Activated CD4-positive, alpha-beta memory T cell treated with anti-CD3 and anti-CD28 coated beads, Interleukin-2, amount 10 ng/mL, durations not matched to agents 7 days and 5 days (primary cell): Measurements from ENCODE around the gene WDFY1. TPM values are rescaled to one million over a fixed set of nuclear protein-coding genes. Genes with fewer than 3 reads are reported as not detected.

Experiments
- CTCF ChIA-PET: fragments of 350-600 bp; sonication (Branson Sonifier 250); formaldehyde crosslinking; loops from one replicate; lab custom pipeline; 2021; ENCODE audit warnings: antibody characterized with exemption, inconsistent platforms; lab: Charles Lee
- POLR2A ChIA-PET: fragments of 350-600 bp; sonication (Branson Sonifier 250); formaldehyde crosslinking; loops from one replicate; lab custom pipeline; 2021; ENCODE audit warnings: antibody characterized with exemption; lab: Charles Lee
- DNase-seq: peaks from one replicate; pipeline ENCODE4 v3.0.0-alpha.2; 2020
- H3K27ac Mint-ChIP-seq: one replicate; pipeline ENCODE4 v1.8.0; 2021; ENCODE audit warnings: mild to moderate bottlenecking, mixed read lengths
- H3K27me3 Mint-ChIP-seq: one replicate; pipeline ENCODE4 v1.8.0; 2021; ENCODE audit warnings: mixed read lengths
- H3K36me3 Mint-ChIP-seq: one replicate; pipeline ENCODE4 v1.8.0; 2021; ENCODE audit warnings: low read depth, mixed read lengths
- H3K4me1 Mint-ChIP-seq: one replicate; pipeline ENCODE4 v1.8.0; 2021; ENCODE audit warnings: mixed read lengths
- H3K4me3 Mint-ChIP-seq: one replicate; pipeline ENCODE4 v1.8.0; 2021; ENCODE audit warnings: mild to moderate bottlenecking, mixed read lengths
- H3K9me3 Mint-ChIP-seq: one replicate; pipeline ENCODE4 v1.8.0; 2021; ENCODE audit warnings: mixed read lengths
- total RNA-seq, 2 experiments: library from RNA; stranded (reverse); gene quantifications; one replicate each; pipeline ENCODE4 v1.2.3, GENCODE V29; 2021

Gene WDFY1
- total RNA-seq, 2 experiments from 2014 or later: 66.2 to 70.9 TPM

- POLR2A ChIA-PET: interaction anchor here (1.0 kb wide), 1 partner anchor 41 kb away, joined by 3 read pairs; no protein-coding TSS in a partner anchor
- no peak overlapping the region for H3K4me3 Mint-ChIP-seq
- H3K4me1 Mint-ChIP-seq: peaks cover 28% of the 10 kb centered on the region
- no peak for DNase-seq
- no peaks in the 10 kb centered on the region for H3K27me3 Mint-ChIP-seq
- H3K27ac Mint-ChIP-seq: no peak overlapping the region
- CTCF ChIA-PET: no interaction called here
- H3K36me3 Mint-ChIP-seq: peaks cover 67% of the 10 kb centered on the region
- H3K9me3 Mint-ChIP-seq: no peaks in the 10 kb centered on the region
Observed at GRCh38 chr2:223900531-223900930, 44.6 kb downstream of the WDFY1 start.

GRCh38 chr2:223900066-223900465 is 45.1 kb downstream of the WDFY1 start:
- Mint-ChIP-seq H3K36me3 (peaks cover 67% of the 10 kb centered on the region), H3K4me3 (no peak overlapping the region), H3K9me3 (no peaks in the 10 kb centered on the region), H3K27me3 (no peaks in the 10 kb centered on the region), H3K4me1 (peaks cover 30% of the 10 kb centered on the region), H3K27ac (no peak overlapping the region)
- ChIA-PET POLR2A (interaction anchor here (1.0 kb wide), 1 partner anchor 42 kb away, joined by 3 read pairs; no protein-coding TSS in a partner anchor), CTCF (no interaction called here)
- no peak for DNase-seq

- Mint-ChIP-seq H3K27me3 (no peaks in the 10 kb centered on the region), H3K27ac (no peak overlapping the region), H3K36me3 (peaks cover 74% of the 10 kb centered on the region), H3K4me1 (peaks cover 30% of the 10 kb centered on the region), H3K4me3 (no peak overlapping the region), H3K9me3 (no peaks in the 10 kb centered on the region)
- ChIA-PET CTCF (interaction anchor here (0.8 to 1.5 kb wide), 3 partner anchors 61 to 137 kb away, joined by 3 to 6 read pairs (median 4); no protein-coding TSS in a partner anchor), POLR2A (interaction anchor here (0.9 to 2.1 kb wide), 4 partner anchors 16 to 47 kb away, joined by 3 to 6 read pairs (median 4); partner anchors contain the start of gene WDFY1)
- peak; percentile 26 for DNase-seq
Observed at GRCh38 chr2:223897669-223898330, 47.3 kb downstream of the WDFY1 start.

GRCh38 chr2:223896833-223897311 is 48.3 kb downstream of the WDFY1 start:
- POLR2A ChIA-PET: interaction anchor here (0.9 to 2.1 kb wide), 5 partner anchors 15 to 50 kb away, joined by 3 to 6 read pairs (median 4); partner anchors contain the start of gene WDFY1
- Mint-ChIP-seq H3K36me3 (peaks cover 78% of the 10 kb centered on the region), H3K27ac (peak overlapping the region; percentile 61), H3K4me1 (peaks cover 30% of the 10 kb centered on the region), H3K27me3 (no peaks in the 10 kb centered on the region), H3K4me3 (no peak overlapping the region), H3K9me3 (no peaks in the 10 kb centered on the region)
- CTCF ChIA-PET: interaction anchor here (0.7 to 1.5 kb wide), 4 partner anchors 49 to 136 kb away, joined by 3 to 6 read pairs (median 4); no protein-coding TSS in a partner anchor
- DNase-seq: peak; percentile 44

GRCh38 chr2:223894968-223895367 is 50.2 kb downstream of the WDFY1 start:
- Mint-ChIP-seq H3K4me3 (no peak overlapping the region), H3K9me3 (no peaks in the 10 kb centered on the region), H3K27me3 (no peaks in the 10 kb centered on the region), H3K4me1 (peaks cover 30% of the 10 kb centered on the region), H3K27ac (no peak overlapping the region), H3K36me3 (peaks cover 70% of the 10 kb centered on the region)
- POLR2A ChIA-PET: no interaction called here
- no peak for DNase-seq
- CTCF ChIA-PET: no interaction called here

- H3K27me3 Mint-ChIP-seq: no peaks in the 10 kb centered on the region
- H3K9me3 Mint-ChIP-seq: no peaks in the 10 kb centered on the region
- H3K27ac Mint-ChIP-seq: no peak overlapping the region
- H3K4me3 Mint-ChIP-seq: no peak overlapping the region
- POLR2A ChIA-PET: no interaction called here
- CTCF ChIA-PET: no interaction called here
- peaks cover 30% of the 10 kb centered on the region for H3K4me1 Mint-ChIP-seq
- DNase-seq: no peak
- H3K36me3 Mint-ChIP-seq: peaks cover 72% of the 10 kb centered on the region
Observed at GRCh38 chr2:223894009-223894408, 51.1 kb downstream of the WDFY1 start.

- H3K36me3 Mint-ChIP-seq: peaks cover 64% of the 10 kb centered on the region
- H3K27me3 Mint-ChIP-seq: no peaks in the 10 kb centered on the region
- ChIA-PET POLR2A (no interaction called here), CTCF (interaction anchor here (1.2 kb wide), 1 partner anchor 15 kb away, joined by 3 read pairs; no protein-coding TSS in a partner anchor)
- no peak for DNase-seq
- no peak overlapping the region for H3K4me3 Mint-ChIP-seq
- H3K4me1 Mint-ChIP-seq: peaks cover 9% of the 10 kb centered on the region
- H3K27ac Mint-ChIP-seq: no peak overlapping the region
- H3K9me3 Mint-ChIP-seq: no peaks in the 10 kb centered on the region
Observed at GRCh38 chr2:223890721-223891120, 54.4 kb downstream of the WDFY1 start.

GRCh38 chr2:223889229-223889628 is 55.9 kb downstream of the WDFY1 start:
- ChIA-PET POLR2A (no interaction called here), CTCF (no interaction called here)
- no peaks in the 10 kb centered on the region for H3K27me3 Mint-ChIP-seq
- no peak overlapping the region for H3K4me3 Mint-ChIP-seq
- peaks cover 8% of the 10 kb centered on the region for H3K4me1 Mint-ChIP-seq
- no peak for DNase-seq
- peaks cover 65% of the 10 kb centered on the region for H3K36me3 Mint-ChIP-seq
- no peak overlapping the region for H3K27ac Mint-ChIP-seq
- no peaks in the 10 kb centered on the region for H3K9me3 Mint-ChIP-seq

- peaks cover 9% of the 10 kb centered on the region for H3K4me1 Mint-ChIP-seq
- no peak overlapping the region for H3K4me3 Mint-ChIP-seq
- ChIA-PET CTCF (interaction anchor here (0.6 to 0.7 kb wide), 2 partner anchors 108 to 198 kb away, joined by 3 read pairs; no protein-coding TSS in a partner anchor), POLR2A (interaction anchor here (1.4 kb wide), 1 partner anchor 53 kb away, joined by 3 read pairs; no protein-coding TSS in a partner anchor)
- no peak overlapping the region for H3K27ac Mint-ChIP-seq
- peaks cover 62% of the 10 kb centered on the region for H3K36me3 Mint-ChIP-seq
- no peaks in the 10 kb centered on the region for H3K9me3 Mint-ChIP-seq
- no peaks in the 10 kb centered on the region for H3K27me3 Mint-ChIP-seq
- DNase-seq: no peak
Observed at GRCh38 chr2:223888251-223888650, 56.9 kb downstream of the WDFY1 start.

GRCh38 chr2:223887127-223887526 is 58.0 kb downstream of the WDFY1 start:
- peak overlapping the region; percentile 26 for H3K27ac Mint-ChIP-seq
- H3K9me3 Mint-ChIP-seq: no peaks in the 10 kb centered on the region
- H3K36me3 Mint-ChIP-seq: peaks cover 60% of the 10 kb centered on the region
- peaks cover 15% of the 10 kb centered on the region for H3K4me1 Mint-ChIP-seq
- H3K4me3 Mint-ChIP-seq: no peak overlapping the region
- no peaks in the 10 kb centered on the region for H3K27me3 Mint-ChIP-seq
- ChIA-PET POLR2A (no interaction called here), CTCF (no interaction called here)
- no peak for DNase-seq

GRCh38 chr2:223886726-223887125 is 58.4 kb downstream of the WDFY1 start:
- no peak for DNase-seq
- Mint-ChIP-seq H3K4me1 (peaks cover 19% of the 10 kb centered on the region), H3K27me3 (no peaks in the 10 kb centered on the region), H3K36me3 (peaks cover 64% of the 10 kb centered on the region), H3K27ac (no peak overlapping the region), H3K9me3 (no peaks in the 10 kb centered on the region), H3K4me3 (no peak overlapping the region)
- ChIA-PET CTCF (no interaction called here), POLR2A (no interaction called here)

- Mint-ChIP-seq H3K27me3 (no peaks in the 10 kb centered on the region), H3K36me3 (peaks cover 65% of the 10 kb centered on the region), H3K4me1 (peaks cover 23% of the 10 kb centered on the region), H3K4me3 (no peak overlapping the region), H3K9me3 (no peaks in the 10 kb centered on the region), H3K27ac (no peak overlapping the region)
- DNase-seq: no peak
- ChIA-PET CTCF (no interaction called here), POLR2A (no interaction called here)
Observed at GRCh38 chr2:223884399-223884798, 60.7 kb downstream of the WDFY1 start.

GRCh38 chr2:223882715-223883114 is 62.4 kb downstream of the WDFY1 start:
- ChIA-PET CTCF (no interaction called here), POLR2A (interaction anchor here (1.1 to 1.8 kb wide), 3 partner anchors 13 to 59 kb away, joined by 3 to 4 read pairs (median 3); no protein-coding TSS in a partner anchor)
- peaks cover 23% of the 10 kb centered on the region for H3K4me1 Mint-ChIP-seq
- no peaks in the 10 kb centered on the region for H3K27me3 Mint-ChIP-seq
- no peak for DNase-seq
- peaks cover 66% of the 10 kb centered on the region for H3K36me3 Mint-ChIP-seq
- H3K9me3 Mint-ChIP-seq: no peaks in the 10 kb centered on the region
- H3K27ac Mint-ChIP-seq: peak overlapping the region; percentile 77
- no peak overlapping the region for H3K4me3 Mint-ChIP-seq
